Stimulated activated CD4-positive, alpha-beta T cell treated with anti-CD3 and anti-CD28 coated beads, Interleukin-2, amount 100 ng/mL, for 48 hours (primary cell): ENCODE data around the gene PRM2.
"Not testable (repeated sequence)": the region's sequence is repeated elsewhere in the genome, so short reads cannot be mapped to it uniquely, and the experiment has no call there.

Source experiments
- DNase-seq, 2 donors: peaks; one replicate each; pipeline ENCODE4 v3.0.0-alpha.2; 2020

The PRM2 gene

GRCh38 chr16:11306997-11307638 is 30.8 kb upstream of the PRM2 start:
- DNase-seq, result no peak

GRCh38 chr16:11306381-11306780 is 30.1 kb upstream of the PRM2 start:
- no peak for DNase-seq

- no peak for DNase-seq
These were observed 27.3 kb upstream of the PRM2 start for GRCh38 chr16:11303405-11304138.

- no peak for DNase-seq
These were observed 26.7 kb upstream of the PRM2 start for GRCh38 chr16:11302977-11303376.

GRCh38 chr16:11301645-11302501 is 25.6 kb upstream of the PRM2 start:
- no peak for DNase-seq

GRCh38 chr16:11300560-11300892 is 24.2 kb upstream of the PRM2 start:
- DNase-seq, result no peak

- DNase-seq, result no peak
These were observed 23.7 kb upstream of the PRM2 start for GRCh38 chr16:11299865-11300559.

- not testable (repeated sequence) for DNase-seq
These were observed 22.8 kb upstream of the PRM2 start for GRCh38 chr16:11298950-11299547.

- DNase-seq, result no peak
These were observed 22.0 kb upstream of the PRM2 start for GRCh38 chr16:11298143-11298900.

GRCh38 chr16:11297492-11298142 is 21.3 kb upstream of the PRM2 start:
- peak; percentile 44 to 57 for DNase-seq

GRCh38 chr16:11296706-11297491 is 20.6 kb upstream of the PRM2 start:
- no peak for DNase-seq

- DNase-seq, result no peak
These were observed 20.0 kb upstream of the PRM2 start for GRCh38 chr16:11296351-11296705.

GRCh38 chr16:11295672-11296071 is 19.4 kb upstream of the PRM2 start:
- no peak for DNase-seq

- DNase-seq, result no peak
These were observed 15.9 kb upstream of the PRM2 start for GRCh38 chr16:11292076-11292748.

- DNase-seq, result no peak
These were observed 14.9 kb upstream of the PRM2 start for GRCh38 chr16:11291091-11291703.

- DNase-seq, result no peak
These were observed 14.0 kb upstream of the PRM2 start for GRCh38 chr16:11290102-11290893.

- DNase-seq, result not testable (repeated sequence)
These were observed 13.4 kb upstream of the PRM2 start for GRCh38 chr16:11289696-11290095.

GRCh38 chr16:11289202-11289601 is 12.9 kb upstream of the PRM2 start:
- no peak for DNase-seq

- DNase-seq, result no peak
These were observed 9.6 kb upstream of the PRM2 start for GRCh38 chr16:11285842-11286241.
